Gastroesophageal sphincter (tissue), 3 donors: ENCODE data around the gene COL4A5.

ENCODE experiments used
- CTCF ChIP-seq, 4 experiments: fragments of 200-600 bp in 2 of 4; fragments of 450-650 bp in 2 of 4; sonication (generic) in 1 of 4; IDR thresholded peaks; one replicate each; pipeline ENCODE4 v1.5.1; 2017 to 2019; ENCODE audit warnings: antibody characterized with exemption in 4 of 4, mild to moderate bottlenecking in 2 of 4, moderate library complexity in 2 of 4
- EP300 ChIP-seq: sonication (generic); formaldehyde crosslinking; IDR thresholded peaks from one replicate; pipeline ENCODE4 v1.6.1; 2017; ENCODE audit warnings: antibody characterized with exemption, mild to moderate bottlenecking
- POLR2A ChIP-seq, 2 donors: fragments of 450-650 bp; IDR thresholded peaks; one replicate each; pipeline ENCODE4 v1.6.1; 2017; ENCODE audit warnings: antibody characterized with exemption in 2 of 2, mild to moderate bottlenecking in 2 of 2, moderate library complexity in 1 of 2
- POLR2AphosphoS5 ChIP-seq: sonication (generic); formaldehyde crosslinking; IDR thresholded peaks from one replicate; pipeline ENCODE4 v1.6.1; 2017; ENCODE audit warnings: antibody characterized with exemption

GRCh38 chrX:108582151-108582550, 142.5 kb downstream of the COL4A5 start:
- TF ChIP-seq POLR2AphosphoS5 (no peak), CTCF (IDR thresholded peaks at IDR 0.05) (no peak), POLR2A (IDR thresholded peaks at IDR 0.05) (no peak), EP300 (no peak)
